ENCODE results near the gene FAHD2A. TPM values are rescaled to one million over a fixed set of nuclear protein-coding genes. Genes with fewer than 3 reads are reported as not detected.
A peak's percentile ranks its signal among the peaks of the same experiment; 100 is the strongest.
"Not testable (repeated sequence)": the region's sequence is repeated elsewhere in the genome, so short reads cannot be mapped to it uniquely, and the experiment has no call there.

FAHD2A gene
- total RNA-seq (2014; rRNA removed; shearing (Covaris generic)), result 37.1 and 49.3 TPM in 2 replicates

GRCh38 chr2:95402370-95403203 lies at the start of gene FAHD2A:
Gene FAHD2A (plus strand): TSS chr2:95402708. CDS start chr2:95405559, 2,851 bp downstream.
- Histone ChIP-seq H3K4me3 (ENCODE audit: insufficient read depth, low read depth, low read length) (peak within 1 kb of the TSS; percentile 95), H3K27me3 (ENCODE audit: control insufficient read depth, insufficient read depth, low read length) (no peaks in the 10 kb centered on the region; the same call in 1 of the 2 replicates), H3K36me3 (replicated peaks; ENCODE audit: control insufficient read depth, insufficient read depth, low read length) (no peaks in the 10 kb centered on the region; the same call in none of the 2 replicates)
- peak; percentile 99 for DNase-seq

- no peak for DNase-seq
- no peaks in the 10 kb centered on the region for H3K36me3 ChIP-seq (replicated peaks; ENCODE audit: control insufficient read depth, insufficient read depth, low read length)
- peaks cover 6% of the 10 kb centered on the region for H3K27me3 ChIP-seq (ENCODE audit: control insufficient read depth, insufficient read depth, low read length)
- H3K4me3 ChIP-seq (ENCODE audit: insufficient read depth, low read depth, low read length), result no peak overlapping the region
Observed at GRCh38 chr2:95353055-95353575, 49.4 kb upstream of the FAHD2A start.

GRCh38 chr2:95353613-95354468 lies 48.7 kb upstream of the FAHD2A start:
- no peak for DNase-seq
- no peak overlapping the region for H3K4me3 ChIP-seq (ENCODE audit: insufficient read depth, low read depth, low read length)

GRCh38 chr2:95354469-95354901 lies 48.0 kb upstream of the FAHD2A start:
- Histone ChIP-seq H3K4me3 (ENCODE audit: insufficient read depth, low read depth, low read length) (no peak overlapping the region), H3K36me3 (replicated peaks; ENCODE audit: control insufficient read depth, insufficient read depth, low read length) (no peaks in the 10 kb centered on the region), H3K27me3 (ENCODE audit: control insufficient read depth, insufficient read depth, low read length) (0 out of 2 replicates have a peak, but pooled peaks cover 1% of the 10 kb centered on the region)
- DNase-seq, result no peak

More at GRCh38 chr2:95353613-95354468, 48.7 kb upstream of the FAHD2A start:
- H3K27me3 ChIP-seq (ENCODE audit: control insufficient read depth, insufficient read depth, low read length), result 0 out of 2 replicates have a peak, but pooled peaks cover 1% of the 10 kb centered on the region
- H3K36me3 ChIP-seq (replicated peaks; ENCODE audit: control insufficient read depth, insufficient read depth, low read length), result no peaks in the 10 kb centered on the region

GRCh38 chr2:95354925-95355324 lies 47.6 kb upstream of the FAHD2A start:
- no peak for DNase-seq
- H3K27me3 ChIP-seq (ENCODE audit: control insufficient read depth, insufficient read depth, low read length), result no peaks in the 10 kb centered on the region
- H3K4me3 ChIP-seq (ENCODE audit: insufficient read depth, low read depth, low read length), result no peak overlapping the region
- H3K36me3 ChIP-seq (replicated peaks; ENCODE audit: control insufficient read depth, insufficient read depth, low read length), result no peaks in the 10 kb centered on the region

GRCh38 chr2:95355486-95355885 lies 47.0 kb upstream of the FAHD2A start:
- not testable (repeated sequence) for H3K36me3 ChIP-seq (replicated peaks; ENCODE audit: control insufficient read depth, insufficient read depth, low read length); H3K27me3 ChIP-seq (ENCODE audit: control insufficient read depth, insufficient read depth, low read length); H3K4me3 ChIP-seq (ENCODE audit: insufficient read depth, low read depth, low read length); DNase-seq

GRCh38 chr2:95356821-95357700 lies 45.4 kb upstream of the FAHD2A start:
- peak; percentile 28 for DNase-seq
- no peak overlapping the region for H3K4me3 ChIP-seq (ENCODE audit: insufficient read depth, low read depth, low read length)
- no peaks in the 10 kb centered on the region for H3K36me3 ChIP-seq (replicated peaks; ENCODE audit: control insufficient read depth, insufficient read depth, low read length)
- H3K27me3 ChIP-seq (ENCODE audit: control insufficient read depth, insufficient read depth, low read length), result no peaks in the 10 kb centered on the region

- Histone ChIP-seq H3K36me3 (replicated peaks; ENCODE audit: control insufficient read depth, insufficient read depth, low read length) (no peaks in the 10 kb centered on the region), H3K27me3 (ENCODE audit: control insufficient read depth, insufficient read depth, low read length) (no peaks in the 10 kb centered on the region), H3K4me3 (ENCODE audit: insufficient read depth, low read depth, low read length) (no peak overlapping the region)
- peak; percentile 16 for DNase-seq
Observed at GRCh38 chr2:95357717-95358280, 44.7 kb upstream of the FAHD2A start.

- Histone ChIP-seq H3K27me3 (ENCODE audit: control insufficient read depth, insufficient read depth, low read length) (no peaks in the 10 kb centered on the region), H3K36me3 (replicated peaks; ENCODE audit: control insufficient read depth, insufficient read depth, low read length) (no peaks in the 10 kb centered on the region)
- no peak for DNase-seq
Observed at GRCh38 chr2:95359031-95359430, 43.5 kb upstream of the FAHD2A start.

GRCh38 chr2:95359501-95359930 lies 43.0 kb upstream of the FAHD2A start:
- peak; percentile 37 for DNase-seq
- Histone ChIP-seq H3K27me3 (ENCODE audit: control insufficient read depth, insufficient read depth, low read length) (no peaks in the 10 kb centered on the region), H3K36me3 (replicated peaks; ENCODE audit: control insufficient read depth, insufficient read depth, low read length) (no peaks in the 10 kb centered on the region), H3K4me3 (ENCODE audit: insufficient read depth, low read depth, low read length) (no peak overlapping the region)

More at GRCh38 chr2:95359031-95359430, 43.5 kb upstream of the FAHD2A start:
- H3K4me3 ChIP-seq (ENCODE audit: insufficient read depth, low read depth, low read length), result no peak overlapping the region

- H3K4me3 ChIP-seq (ENCODE audit: insufficient read depth, low read depth, low read length), result no peak overlapping the region
- DNase-seq, result no peak
- no peaks in the 10 kb centered on the region for H3K36me3 ChIP-seq (replicated peaks; ENCODE audit: control insufficient read depth, insufficient read depth, low read length)
Observed at GRCh38 chr2:95361216-95361980, 41.1 kb upstream of the FAHD2A start.

GRCh38 chr2:95362486-95362885 lies 40.0 kb upstream of the FAHD2A start:
- DNase-seq, result no peak
- Histone ChIP-seq H3K4me3 (ENCODE audit: insufficient read depth, low read depth, low read length) (no peak overlapping the region), H3K36me3 (replicated peaks; ENCODE audit: control insufficient read depth, insufficient read depth, low read length) (no peaks in the 10 kb centered on the region), H3K27me3 (ENCODE audit: control insufficient read depth, insufficient read depth, low read length) (no peaks in the 10 kb centered on the region)

More at GRCh38 chr2:95361216-95361980, 41.1 kb upstream of the FAHD2A start:
- H3K27me3 ChIP-seq (ENCODE audit: control insufficient read depth, insufficient read depth, low read length), result no peaks in the 10 kb centered on the region

GRCh38 chr2:95366514-95366913 lies 36.0 kb upstream of the FAHD2A start:
- H3K36me3 ChIP-seq (replicated peaks; ENCODE audit: control insufficient read depth, insufficient read depth, low read length), result no peaks in the 10 kb centered on the region
- H3K27me3 ChIP-seq (ENCODE audit: control insufficient read depth, insufficient read depth, low read length), result no peaks in the 10 kb centered on the region
- no peak for DNase-seq
- no peak overlapping the region for H3K4me3 ChIP-seq (ENCODE audit: insufficient read depth, low read depth, low read length)

Measured in H7 (cell line).